GM12875 (cell line): ENCODE results near the gene MED1.

Source experiments
- H3K4me3 ChIP-seq: one replicate; pipeline ENCODE4 v1.5.1; 2011; ENCODE audit warnings: low read depth, low read length, control low read depth
- TF ChIP-seq, protein P1 (sequence below): IDR thresholded peaks from 2 replicates; pipeline ENCODE4 v1.5.1; 2011; ENCODE audit warnings: low read depth, mild to moderate bottlenecking, control low read depth, inconsistent platforms, low read length, moderate library complexity, borderline replicate concordance; ENCODE audit not compliant: insufficient read depth

MED1 gene

DNA sequence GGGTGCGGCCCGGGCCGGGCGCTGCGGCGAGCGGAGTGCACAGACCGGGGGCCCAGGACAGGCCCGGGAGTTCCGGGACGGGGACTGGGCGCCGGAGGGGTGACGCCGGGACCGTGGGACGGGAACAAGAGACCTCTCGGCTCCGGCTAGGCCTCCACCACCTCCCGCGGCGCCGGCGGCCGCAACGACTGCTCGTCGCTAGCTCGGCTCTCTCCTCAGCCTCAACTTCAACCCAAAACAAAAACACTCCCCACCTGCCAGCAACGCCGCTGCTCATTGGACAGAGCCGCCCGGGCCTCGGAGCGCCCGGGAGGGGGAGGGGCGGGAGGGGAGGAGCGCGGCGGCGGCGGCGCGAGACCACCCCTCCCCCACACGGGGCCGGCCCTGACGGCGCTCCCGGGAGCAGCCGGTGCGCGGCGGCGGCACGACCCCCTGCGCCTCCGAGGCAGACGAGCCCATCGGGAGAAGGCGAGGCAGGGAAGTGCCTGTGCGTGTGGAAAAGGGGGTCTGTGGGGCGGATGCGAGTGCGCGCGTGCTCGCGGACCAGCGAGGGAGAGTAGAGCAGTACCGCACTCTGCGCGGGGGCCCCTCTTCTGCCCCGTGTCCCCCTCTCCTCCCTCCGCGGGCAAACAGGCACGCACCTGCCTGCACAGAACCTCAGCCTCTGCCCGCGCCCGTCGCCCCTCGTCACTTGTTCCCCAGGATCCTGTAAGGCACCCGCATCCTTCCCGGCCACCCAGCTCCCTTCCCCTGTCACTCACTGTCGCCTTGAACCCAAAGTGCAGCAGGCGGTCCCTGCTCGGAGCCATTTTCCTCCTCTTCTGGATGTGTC, 49.4 kb downstream of the MED1 start, which contains the start of gene FBXL20:
Gene FBXL20 (minus strand): TSS at position 215 of the 832 bp plus-strand sequence. CDS start 224 bp downstream, outside the sequence.
- TF ChIP-seq, protein P1, sequence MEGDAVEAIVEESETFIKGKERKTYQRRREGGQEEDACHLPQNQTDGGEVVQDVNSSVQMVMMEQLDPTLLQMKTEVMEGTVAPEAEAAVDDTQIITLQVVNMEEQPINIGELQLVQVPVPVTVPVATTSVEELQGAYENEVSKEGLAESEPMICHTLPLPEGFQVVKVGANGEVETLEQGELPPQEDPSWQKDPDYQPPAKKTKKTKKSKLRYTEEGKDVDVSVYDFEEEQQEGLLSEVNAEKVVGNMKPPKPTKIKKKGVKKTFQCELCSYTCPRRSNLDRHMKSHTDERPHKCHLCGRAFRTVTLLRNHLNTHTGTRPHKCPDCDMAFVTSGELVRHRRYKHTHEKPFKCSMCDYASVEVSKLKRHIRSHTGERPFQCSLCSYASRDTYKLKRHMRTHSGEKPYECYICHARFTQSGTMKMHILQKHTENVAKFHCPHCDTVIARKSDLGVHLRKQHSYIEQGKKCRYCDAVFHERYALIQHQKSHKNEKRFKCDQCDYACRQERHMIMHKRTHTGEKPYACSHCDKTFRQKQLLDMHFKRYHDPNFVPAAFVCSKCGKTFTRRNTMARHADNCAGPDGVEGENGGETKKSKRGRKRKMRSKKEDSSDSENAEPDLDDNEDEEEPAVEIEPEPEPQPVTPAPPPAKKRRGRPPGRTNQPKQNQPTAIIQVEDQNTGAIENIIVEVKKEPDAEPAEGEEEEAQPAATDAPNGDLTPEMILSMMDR, result no peak
- H3K4me3 ChIP-seq, result peak within 1 kb of the TSS; percentile 98

DNA sequence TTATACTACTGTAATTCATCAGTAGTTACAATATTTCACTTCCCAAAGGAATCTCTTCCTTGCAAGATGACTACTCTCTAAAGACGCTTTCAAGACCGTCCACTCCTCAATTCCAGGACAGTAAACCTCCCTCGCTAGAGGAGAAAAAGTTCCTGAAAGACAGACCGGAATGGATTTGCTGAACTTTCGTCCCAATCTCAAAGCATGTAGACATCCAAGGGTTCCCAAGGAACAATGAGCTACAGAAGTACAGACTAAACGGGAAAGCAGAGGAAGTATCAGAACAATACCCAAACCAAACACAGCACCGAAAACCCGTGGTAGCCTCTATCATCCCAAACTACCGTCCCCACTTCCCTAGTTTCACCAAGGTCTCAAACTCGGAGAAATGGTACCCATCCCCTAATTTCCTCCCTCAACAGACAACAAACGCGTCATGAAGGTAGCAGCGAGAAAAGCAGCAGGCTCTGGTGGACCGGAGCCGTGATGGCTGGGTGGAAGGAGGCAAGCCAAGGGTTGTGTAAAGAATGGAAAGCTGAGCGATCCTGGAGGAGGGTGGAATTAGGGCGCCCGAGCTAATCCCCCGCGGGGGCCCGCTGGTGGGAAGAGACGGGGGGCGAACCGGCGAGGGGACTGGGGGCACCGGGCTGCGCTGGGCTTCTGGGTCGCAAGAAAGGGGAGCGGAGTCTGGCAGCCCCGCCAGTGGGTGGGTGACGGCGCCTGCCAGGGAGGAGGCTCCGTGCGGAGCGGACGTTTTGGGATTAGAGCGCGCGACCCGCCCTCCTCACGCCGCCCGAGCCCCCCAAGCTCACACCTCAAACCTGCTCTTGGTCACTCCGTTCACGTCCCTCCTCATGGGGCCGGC, 50.3 kb downstream of the MED1 start:
- TF ChIP-seq, protein P1, result no peak
- peak overlapping the region; percentile 98 for H3K4me3 ChIP-seq

DNA sequence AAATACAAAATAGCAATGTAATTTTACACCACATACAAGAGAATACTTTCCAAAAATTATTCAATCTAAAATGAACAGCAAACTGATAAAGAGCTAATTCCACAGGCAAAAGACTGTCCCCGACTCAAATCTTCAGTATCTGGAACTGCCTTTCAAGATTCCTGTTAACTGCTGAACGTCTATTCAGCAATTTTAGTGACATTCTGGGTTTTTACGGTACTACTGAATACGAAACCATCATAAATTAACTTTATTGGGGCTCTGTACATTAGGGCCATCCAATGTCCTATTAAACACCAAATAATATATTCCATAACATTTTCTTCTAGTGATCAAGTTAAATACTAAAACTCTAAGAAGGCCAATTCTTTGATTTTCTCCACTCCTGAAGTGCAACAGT, 51.3 kb downstream of the MED1 start:
- TF ChIP-seq, protein P1, result no peak
- H3K4me3 ChIP-seq, result no peak overlapping the region

DNA sequence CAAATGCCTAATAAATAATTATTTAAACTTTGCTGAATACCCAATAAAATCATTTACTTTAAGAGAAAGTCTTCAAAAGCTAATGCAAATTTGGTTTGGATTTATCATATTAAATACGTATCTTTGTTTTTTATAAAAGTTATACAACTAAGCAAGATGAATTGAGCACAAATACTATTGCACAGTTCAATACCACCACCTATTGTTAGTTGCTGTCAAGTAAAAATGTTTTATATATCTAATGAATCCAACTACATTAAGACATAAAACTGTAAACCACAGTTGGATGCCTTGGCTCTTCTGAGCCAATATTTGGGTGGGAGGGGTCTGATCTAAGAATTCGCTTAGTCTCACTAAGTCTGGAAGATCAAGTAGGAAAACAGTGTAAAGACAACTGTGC, 57.3 kb downstream of the MED1 start:
- TF ChIP-seq, protein P1, result no peak
- H3K4me3 ChIP-seq, result no peak overlapping the region

DNA sequence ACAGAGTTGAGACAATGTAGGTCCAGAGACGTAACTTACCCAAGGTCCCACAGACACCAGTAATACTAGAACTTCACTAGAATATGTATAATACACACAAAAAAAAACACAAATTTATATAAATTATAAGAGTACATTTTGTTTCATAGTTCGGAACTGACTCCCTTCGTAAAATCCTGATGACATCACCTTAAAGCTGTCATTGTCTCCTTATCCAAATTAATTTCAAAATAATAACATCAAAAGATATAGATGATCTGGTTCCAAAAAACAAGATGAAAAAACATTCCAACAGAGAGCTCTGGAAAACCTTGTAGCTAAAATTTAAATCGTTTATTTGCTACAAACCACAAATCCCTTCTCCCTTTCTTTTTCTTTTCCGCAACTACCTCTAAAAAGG, 59.6 kb downstream of the MED1 start:
- TF ChIP-seq, protein P1, result no peak
- no peak overlapping the region for H3K4me3 ChIP-seq

DNA sequence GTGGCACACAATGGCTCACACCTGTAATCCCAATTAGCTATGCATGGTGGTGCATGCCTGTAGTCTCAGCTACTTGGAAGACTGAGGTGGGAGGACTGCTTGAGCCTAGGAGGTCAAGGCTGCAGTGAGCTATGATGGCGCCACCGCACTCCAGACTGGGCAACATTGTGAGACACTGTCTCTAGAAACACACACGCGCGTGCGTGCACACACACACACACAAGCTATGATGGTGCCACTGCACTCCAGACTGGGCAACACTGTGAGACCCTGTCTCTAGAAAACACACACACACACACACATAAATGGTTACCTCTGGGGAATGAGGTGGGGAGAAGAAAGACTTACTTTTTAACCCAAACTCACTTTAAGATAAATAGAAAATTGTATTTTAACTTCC, 66.0 kb downstream of the MED1 start:
- H3K4me3 ChIP-seq, result no peak overlapping the region
- TF ChIP-seq, protein P1, result no peak
